DND-41 (cell line): ENCODE data around the gene LANCL3.

ENCODE experiments used
- CTCF ChIP-seq: IDR thresholded peaks from 2 replicates; pipeline ENCODE4 v1.5.1; 2012; ENCODE audit warnings: borderline replicate concordance, low read length, moderate library complexity, mild to moderate bottlenecking; ENCODE audit not compliant: poor library complexity, severe bottlenecking; ENCODE audit errors: extremely low read depth
- EZH2 ChIP-seq: IDR thresholded peaks from 3 replicates; pipeline ENCODE4 v1.6.1; 2012; ENCODE audit warnings: borderline replicate concordance, low read depth, mild to moderate bottlenecking, moderate library complexity, low read length, inconsistent platforms; ENCODE audit not compliant: severe bottlenecking

DNA sequence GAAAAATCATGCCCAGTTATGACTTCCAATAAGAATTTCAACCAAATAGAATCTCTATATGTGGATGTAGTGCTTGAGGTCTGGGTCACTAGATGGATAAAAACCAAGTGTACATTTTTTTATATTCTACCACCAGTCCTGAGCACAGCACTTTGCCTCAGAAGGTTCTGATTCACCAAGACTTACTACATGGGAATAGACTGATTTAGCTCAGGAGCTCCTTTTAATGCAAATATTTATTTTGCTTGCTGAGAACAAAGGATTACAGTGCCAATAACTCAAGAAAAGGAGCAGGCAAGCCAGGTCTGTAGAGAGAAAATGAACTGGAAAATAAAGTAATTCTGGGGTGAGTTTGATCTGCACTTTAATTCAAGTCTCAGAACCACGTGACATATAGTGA lies 107.8 kb downstream of the LANCL3 start:
- TF ChIP-seq EZH2 (no peak), CTCF (no peak)
